ENCODE data around the gene SEC14L3.

DNA sequence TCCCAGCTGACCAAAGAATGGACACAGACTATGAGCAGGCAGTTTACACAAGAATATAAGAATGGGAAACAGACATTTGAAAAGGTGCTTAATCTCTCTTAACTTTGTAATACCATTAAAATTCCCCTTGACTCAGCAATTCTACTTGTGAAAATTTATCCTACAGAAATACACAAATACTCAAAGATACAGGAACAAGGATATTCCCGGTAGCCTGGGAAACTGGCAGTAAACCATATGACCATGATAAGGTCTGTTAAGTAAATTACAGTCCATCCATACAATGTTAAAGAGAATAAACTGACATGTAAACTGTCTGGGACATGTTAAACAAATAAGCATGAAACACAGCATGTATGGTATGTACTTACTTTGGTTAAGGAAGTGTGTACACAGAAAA is 55.0 kb downstream of the SEC14L3 start:
- TF ChIP-seq GATA3 (IDR thresholded peaks at IDR 0.05; ENCODE audit: low read depth, low read length) (no peak), GATA2 (IDR thresholded peaks at IDR 0.05; ENCODE audit: low read depth, low read length) (no peak)
